Measurements from ENCODE around the gene COX14.

DNA sequence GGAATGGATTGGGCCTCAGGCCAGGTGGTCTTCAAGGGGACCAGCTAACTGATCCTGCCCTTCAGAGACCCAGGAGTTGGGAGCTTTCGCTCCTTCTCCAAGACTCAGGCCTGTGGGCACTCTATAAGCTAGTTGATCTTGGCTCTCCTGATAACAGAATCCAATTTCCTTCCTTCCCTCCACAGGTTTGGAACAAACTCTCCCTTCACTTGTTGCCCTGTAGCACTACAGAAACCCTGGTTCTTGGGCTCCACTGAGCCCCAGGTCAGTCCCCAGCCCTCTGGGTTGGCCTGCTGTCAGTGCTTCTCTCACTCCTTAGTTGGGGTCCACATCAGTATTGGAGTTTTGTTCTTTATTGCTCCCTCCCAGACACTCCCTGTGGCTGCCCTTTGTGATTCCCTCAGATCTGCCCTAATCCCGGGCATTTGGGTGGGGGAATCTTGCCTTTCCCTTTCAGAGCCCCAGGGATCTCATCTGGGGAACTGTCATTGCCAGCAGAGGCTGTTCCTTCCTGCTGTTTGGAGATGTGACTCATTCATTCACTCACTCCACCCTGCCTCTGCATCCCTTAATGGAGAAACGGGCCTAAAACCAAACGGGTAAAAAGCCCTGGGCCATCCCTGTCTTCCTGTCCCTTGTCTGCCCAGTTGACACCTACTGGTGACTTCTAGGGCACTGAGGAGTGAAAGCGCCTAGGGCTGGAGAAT is 12.6 kb upstream of the COX14 start:
- TF ChIP-seq CTCF (conservative IDR thresholded peaks at IDR 0.05; ENCODE audit: low read depth, low read length): no peak
- TF ChIP-seq EZH2phosphoT487 (IDR thresholded peaks at IDR 0.05; ENCODE audit: borderline replicate concordance, low read length): no peak
- TF ChIP-seq EZH2 (IDR thresholded peaks at IDR 0.05; ENCODE audit: low read length, unreplicated experiment): no peak
